Activated CD4-positive, alpha-beta T cell treated with anti-CD3 and anti-CD28 coated beads for 36 hours (primary cell): ENCODE data around the gene TIA1. TPM values are rescaled to one million over a fixed set of nuclear protein-coding genes. Genes with fewer than 3 reads are reported as not detected.
"Not testable (repeated sequence)": the region's sequence is repeated elsewhere in the genome, so short reads cannot be mapped to it uniquely, and the experiment has no call there.

ENCODE experiments used
- ATAC-seq: fragments of 200-7000 bp; cut with Tn5 transposase; one replicate; pipeline ENCODE4 v1.10.0; 2021; ENCODE audit warnings: mild to moderate bottlenecking, moderate library complexity
- CTCF ChIA-PET: fragments of 350-600 bp; sonication (Branson Sonifier 250); formaldehyde crosslinking; loops from one replicate; lab custom pipeline; 2021; ENCODE audit warnings: antibody characterized with exemption; lab: Charles Lee
- POLR2A ChIA-PET: fragments of 350-600 bp; sonication (Branson Sonifier 250); formaldehyde crosslinking; loops from one replicate; lab custom pipeline; 2021; ENCODE audit warnings: antibody characterized with exemption, inconsistent platforms; lab: Charles Lee
- DNase-seq: peaks from one replicate; pipeline ENCODE4 v3.0.0-alpha.2; 2020
- H3K27ac Mint-ChIP-seq: one replicate; pipeline ENCODE4 v1.8.0; 2021; ENCODE audit warnings: mixed read lengths
- H3K27me3 Mint-ChIP-seq: one replicate; pipeline ENCODE4 v1.8.0; 2021; ENCODE audit warnings: mixed read lengths
- H3K36me3 Mint-ChIP-seq: one replicate; pipeline ENCODE4 v1.8.0; 2021; ENCODE audit warnings: low read depth, mixed read lengths
- H3K4me1 Mint-ChIP-seq: one replicate; pipeline ENCODE4 v1.8.0; 2021; ENCODE audit warnings: mixed read lengths
- H3K4me3 Mint-ChIP-seq: one replicate; pipeline ENCODE4 v1.8.0; 2021; ENCODE audit warnings: mild to moderate bottlenecking, moderate library complexity, mixed read lengths
- H3K9me3 Mint-ChIP-seq: one replicate; pipeline ENCODE4 v1.8.0; 2021; ENCODE audit warnings: low read depth, mixed read lengths
- intact Hi-C, 2 experiments: fragments of 100-400 bp; cut with DNase I in 1 of 2; cut with micrococcal nuclease in 1 of 2; formaldehyde crosslinking; loops; one replicate each; pipeline versions ENCODE4 v1.14.2 to v1.15.1; 2022 to 2024; cut with DNase I, micrococcal nuclease
- total RNA-seq, 2 experiments: library from RNA; stranded (reverse); gene quantifications; one replicate each; pipeline ENCODE4 v1.2.3, GENCODE V29; 2021

Gene TIA1
- 10 to 100 TPM; 85.4 to 98.3 TPM for total RNA-seq

GRCh38 chr2:70248181-70248847 lies at the start of gene TIA1:
Gene TIA1 (minus strand): TSS chr2:70248628. CDS start chr2:70248430, 198 bp downstream.
- CTCF ChIA-PET = interaction anchor here (1.1 to 2.2 kb wide), 2 partner anchors 10 to 43 kb away, joined by 3 to 9 read pairs; partner anchors contain the start of gene PCYOX1
- Mint-ChIP-seq H3K4me1 (peaks cover 30% of the 10 kb centered on the region), H3K27ac (peak within 1 kb of the TSS; percentile 97), H3K4me3 (peak within 1 kb of the TSS; percentile 98), H3K27me3 (no peaks in the 10 kb centered on the region), H3K9me3 (no peaks in the 10 kb centered on the region), H3K36me3 (peaks cover 20% of the 10 kb centered on the region)
- DNase-seq = peak; percentile 99
- ATAC-seq = peak; percentile 98
- POLR2A ChIA-PET = interaction anchor here (0.6 to 1.5 kb wide), 4 partner anchors 10 to 59 kb away, joined by 3 read pairs; partner anchors contain the start of genes PCYOX1 and SNRPG
- intact Hi-C loops = loop anchor here (1.0 to 5.0 kb wide), 12 partner anchors 9 to 1996 kb away; partner anchors contain the start of genes PCBP1 (in 2 of the 2), SNRPG (in 2 of the 2), AAK1 (in 1 of the 2) and FAM136A (in 1 of the 2)

DNA sequence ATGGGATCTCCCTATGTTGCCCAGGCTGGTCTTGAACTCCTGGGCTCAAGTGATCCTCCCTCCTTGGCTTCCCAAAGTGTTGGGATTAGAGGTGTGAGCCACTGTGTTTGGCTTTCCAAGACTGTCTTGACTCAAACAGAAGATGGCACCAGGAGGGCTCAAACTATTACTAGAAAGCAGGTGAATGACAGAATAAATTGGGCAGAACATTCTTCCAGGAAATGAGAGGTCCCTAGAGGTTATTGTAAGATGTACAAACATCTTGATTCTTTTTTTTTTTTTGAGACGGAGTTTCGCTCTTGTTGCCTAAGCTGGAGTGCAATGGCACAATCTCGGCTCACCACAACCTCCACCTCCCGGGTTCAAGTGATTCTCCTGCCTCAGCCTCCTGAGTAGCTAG lies 49.4 kb upstream of the TIA1 start:
- ATAC-seq, H3K9me3 Mint-ChIP-seq, DNase-seq, POLR2A ChIA-PET, H3K4me3 Mint-ChIP-seq, H3K27me3 Mint-ChIP-seq: not testable (repeated sequence)
- CTCF ChIA-PET = interaction anchor here (0.7 kb wide), 1 partner anchor 614 kb away, joined by 3 read pairs; no protein-coding TSS in a partner anchor
- H3K36me3 Mint-ChIP-seq = peaks cover 43% of the 10 kb centered on the region
- H3K27ac Mint-ChIP-seq = peak overlapping the region; percentile 33
- H3K4me1 Mint-ChIP-seq = peaks cover 30% of the 10 kb centered on the region
- intact Hi-C loops = loop anchor here in 1 of 2 experiments (10.0 kb wide), 1 partner anchor 927 kb away; the partner anchor contains the start of gene PAIP2B

- H3K27me3 Mint-ChIP-seq = no peaks in the 10 kb centered on the region
- ChIA-PET CTCF (interaction anchor here (0.7 to 1.8 kb wide), 5 partner anchors 18 to 369 kb away, joined by 3 to 5 read pairs (median 4); partner anchors contain the start of genes FAM136A and MXD1), POLR2A (interaction anchor here (1.0 to 1.4 kb wide), 3 partner anchors 10 to 93 kb away, joined by 3 to 5 read pairs (median 4); partner anchors contain the start of genes C2orf42 and SNRPG)
- H3K36me3 Mint-ChIP-seq = peaks cover 69% of the 10 kb centered on the region
- no peak for ATAC-seq
- intact Hi-C loops = no loop called here
- peaks cover 46% of the 10 kb centered on the region for H3K4me1 Mint-ChIP-seq
- DNase-seq = no peak
- no peak overlapping the region for H3K4me3 Mint-ChIP-seq
- H3K9me3 Mint-ChIP-seq = no peaks in the 10 kb centered on the region
- peak overlapping the region; percentile 45 for H3K27ac Mint-ChIP-seq
Observed at GRCh38 chr2:70283500-70284191, 35.2 kb upstream of the TIA1 start.

DNA sequence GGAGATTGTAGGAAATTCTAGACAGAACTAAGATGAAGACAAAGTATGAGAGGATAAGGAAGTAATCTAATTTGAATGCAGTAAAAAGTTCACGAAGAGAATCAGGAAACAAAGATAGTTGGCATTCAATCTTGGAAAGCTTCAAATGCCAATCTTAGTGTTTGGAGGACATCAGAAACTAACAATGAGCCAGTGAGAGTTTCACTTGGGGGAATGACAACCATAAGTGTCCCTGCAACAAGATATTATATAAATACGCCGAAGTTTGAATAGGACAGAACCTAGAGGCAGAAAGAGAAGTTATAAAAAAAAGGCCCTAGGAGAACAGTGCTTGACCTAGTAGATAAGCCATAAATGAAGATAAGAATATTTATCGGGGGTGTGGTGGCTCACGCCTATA lies 34.0 kb upstream of the TIA1 start:
- Mint-ChIP-seq H3K4me1 (peaks cover 37% of the 10 kb centered on the region), H3K27me3 (no peaks in the 10 kb centered on the region), H3K4me3 (no peak overlapping the region), H3K9me3 (no peaks in the 10 kb centered on the region), H3K36me3 (peaks cover 62% of the 10 kb centered on the region), H3K27ac (peak overlapping the region; percentile 75)
- intact Hi-C loops = no loop called here
- DNase-seq (no peak), ATAC-seq (no peak)
- ChIA-PET CTCF (interaction anchor here (1.2 kb wide), 1 partner anchor 36 kb away, joined by 3 read pairs; no protein-coding TSS in a partner anchor), POLR2A (interaction anchor here (0.6 to 0.7 kb wide), 2 partner anchors 40 to 220 kb away, joined by 3 to 11 read pairs; no protein-coding TSS in a partner anchor)

- no peak overlapping the region for H3K27ac Mint-ChIP-seq
- POLR2A ChIA-PET = no interaction called here
Observed at GRCh38 chr2:70280242-70280798, 31.9 kb upstream of the TIA1 start.

DNA sequence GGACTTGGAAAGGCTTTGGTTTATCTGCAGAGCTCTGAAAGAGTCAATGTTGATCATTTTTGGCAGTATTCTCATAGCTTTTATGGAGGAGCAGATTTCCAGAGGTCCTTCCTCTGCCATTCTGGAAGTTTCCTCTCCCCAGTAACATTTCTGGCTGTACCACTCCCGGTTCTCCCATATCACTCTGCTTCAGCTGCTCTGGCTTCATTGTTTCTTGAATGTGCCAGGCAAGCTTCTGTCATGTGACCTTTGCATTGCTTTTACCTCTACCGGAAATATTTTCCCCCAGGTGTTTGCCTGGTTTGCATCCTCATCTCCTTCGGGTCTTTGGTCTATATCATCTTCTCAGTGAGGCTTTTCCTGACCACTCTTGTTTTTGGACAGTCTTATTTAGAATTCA lies 21.9 kb upstream of the TIA1 start:
- ATAC-seq (no peak), DNase-seq (no peak)
- Mint-ChIP-seq H3K27me3 (no peaks in the 10 kb centered on the region), H3K36me3 (peaks cover 30% of the 10 kb centered on the region), H3K27ac (no peak overlapping the region), H3K4me3 (no peak overlapping the region), H3K9me3 (no peaks in the 10 kb centered on the region), H3K4me1 (peaks cover 2% of the 10 kb centered on the region)
- ChIA-PET CTCF (interaction anchor here (1.4 kb wide), 1 partner anchor 12 kb away, joined by 4 read pairs; no protein-coding TSS in a partner anchor), POLR2A (no interaction called here)
- intact Hi-C loops = no loop called here

More at GRCh38 chr2:70280242-70280798, 31.9 kb upstream of the TIA1 start:
- H3K4me3 Mint-ChIP-seq = no peak overlapping the region
- no peak for ATAC-seq
- intact Hi-C loops = no loop called here
- H3K27me3 Mint-ChIP-seq = no peaks in the 10 kb centered on the region
- no peak for DNase-seq
- H3K4me1 Mint-ChIP-seq = peaks cover 21% of the 10 kb centered on the region
- no peaks in the 10 kb centered on the region for H3K9me3 Mint-ChIP-seq
- CTCF ChIA-PET = no interaction called here
- H3K36me3 Mint-ChIP-seq = peaks cover 45% of the 10 kb centered on the region

DNA sequence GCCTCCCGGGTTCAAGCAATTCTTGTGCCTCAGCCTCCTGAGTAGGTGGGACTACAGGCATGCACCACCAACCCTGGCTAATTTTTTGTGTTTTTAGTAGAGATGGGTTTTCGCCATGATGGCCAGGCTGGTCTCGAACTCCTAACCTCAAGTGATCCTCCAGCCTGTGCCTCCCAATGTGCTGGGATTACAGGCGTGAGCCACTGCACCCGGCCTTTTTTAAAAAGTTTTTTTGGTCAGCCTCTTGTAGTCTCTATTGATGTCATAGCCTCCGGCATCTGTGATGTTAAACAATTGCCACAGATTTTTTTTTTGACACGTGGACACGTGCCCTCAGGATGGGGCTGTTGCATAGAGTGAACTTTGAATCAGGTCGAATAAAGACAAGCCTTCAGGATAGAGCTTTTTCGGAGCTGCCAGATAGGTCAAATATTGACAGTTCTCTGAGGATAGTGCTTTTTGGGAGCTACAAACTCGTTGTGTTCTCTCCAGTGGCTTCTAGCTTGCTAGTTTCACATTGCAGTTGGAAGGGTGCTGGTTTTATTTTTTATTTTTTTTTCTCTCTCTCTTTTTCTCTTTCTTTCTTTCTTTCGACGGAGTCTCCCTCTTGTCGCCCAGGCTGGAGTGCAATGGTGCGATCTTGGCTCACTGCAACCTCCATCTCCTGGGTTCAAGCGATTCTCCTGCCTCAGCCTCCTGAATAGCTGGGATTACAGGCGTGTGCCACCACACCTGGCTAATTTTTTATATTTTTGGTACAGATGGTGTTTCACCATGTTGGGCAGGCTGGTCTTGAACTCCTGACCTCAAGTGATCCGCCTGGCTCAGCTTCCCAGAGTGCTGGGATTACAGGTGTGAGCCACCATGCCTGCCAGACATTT lies 21.2 kb upstream of the TIA1 start:
- CTCF ChIA-PET = interaction anchor here (1.4 kb wide), 1 partner anchor 11 kb away, joined by 4 read pairs; no protein-coding TSS in a partner anchor

DNA sequence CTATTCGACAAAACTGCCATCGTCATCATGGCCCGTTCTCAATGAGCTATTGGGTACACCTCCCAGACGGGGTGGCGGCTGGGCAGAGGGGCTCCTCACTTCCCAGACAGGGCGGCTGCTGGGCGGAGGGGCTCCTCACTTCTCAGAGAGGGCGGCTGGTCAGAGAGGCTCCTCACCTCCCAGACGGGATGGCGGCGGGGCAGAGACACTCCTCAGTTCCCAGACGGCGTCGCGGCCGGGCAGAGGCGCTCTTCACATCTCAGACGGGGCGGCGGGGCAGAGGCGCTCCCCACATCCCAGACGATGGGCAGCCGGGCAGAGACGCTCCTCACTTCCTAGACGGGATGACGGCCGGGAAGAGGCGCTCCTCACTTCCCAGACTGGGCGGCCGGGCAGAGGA lies 18.5 kb upstream of the TIA1 start:
- CTCF ChIA-PET, H3K4me3 Mint-ChIP-seq, H3K9me3 Mint-ChIP-seq, intact Hi-C loops, DNase-seq, ATAC-seq, POLR2A ChIA-PET, H3K27ac Mint-ChIP-seq, H3K4me1 Mint-ChIP-seq, H3K27me3 Mint-ChIP-seq: not testable (repeated sequence)
- peaks cover 24% of the 10 kb centered on the region for H3K36me3 Mint-ChIP-seq

More for the DNA sequence above, 21.2 kb upstream of the TIA1 start:
- POLR2A ChIA-PET, intact Hi-C loops, DNase-seq, H3K4me3 Mint-ChIP-seq, H3K27ac Mint-ChIP-seq, H3K4me1 Mint-ChIP-seq, H3K27me3 Mint-ChIP-seq, H3K9me3 Mint-ChIP-seq, ATAC-seq: not testable (repeated sequence)
- peaks cover 27% of the 10 kb centered on the region for H3K36me3 Mint-ChIP-seq

- Mint-ChIP-seq H3K4me1 (peaks cover 34% of the 10 kb centered on the region), H3K27me3 (no peaks in the 10 kb centered on the region), H3K4me3 (no peak overlapping the region), H3K36me3 (peaks cover 26% of the 10 kb centered on the region), H3K27ac (no peak overlapping the region), H3K9me3 (no peaks in the 10 kb centered on the region)
- DNase-seq = no peak
- CTCF ChIA-PET = interaction anchor here (1.3 kb wide), 1 partner anchor 16 kb away, joined by 3 read pairs; no protein-coding TSS in a partner anchor
- POLR2A ChIA-PET = no interaction called here
- ATAC-seq = no peak
- intact Hi-C loops = no loop called here
Observed at GRCh38 chr2:70261501-70261900, 13.1 kb upstream of the TIA1 start.

DNA sequence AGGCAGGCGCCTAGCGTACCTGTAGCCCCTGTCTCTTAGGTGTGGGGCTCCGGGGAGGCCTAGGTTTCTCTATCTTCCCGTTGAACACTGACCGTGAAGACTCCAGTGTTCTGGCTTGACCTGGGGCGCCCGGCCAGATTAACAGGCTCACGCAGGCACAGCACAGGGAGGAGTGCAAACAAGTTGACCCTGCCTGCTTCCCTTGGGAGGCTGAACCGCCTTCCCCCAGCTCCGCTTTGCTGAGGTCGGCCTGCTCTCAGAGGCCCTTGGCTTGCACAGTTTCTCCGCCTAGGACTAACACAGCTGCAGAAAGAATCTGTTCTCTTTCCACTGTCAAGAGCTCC lies 10.1 kb upstream of the TIA1 start:
- Mint-ChIP-seq H3K9me3 (no peaks in the 10 kb centered on the region), H3K4me3 (peak overlapping the region; percentile 80), H3K27me3 (no peaks in the 10 kb centered on the region), H3K36me3 (peaks cover 12% of the 10 kb centered on the region), H3K4me1 (peaks cover 31% of the 10 kb centered on the region), H3K27ac (no peak overlapping the region)
- ChIA-PET CTCF (interaction anchor here (1.1 to 3.1 kb wide), 9 partner anchors 9 to 347 kb away, joined by 3 to 11 read pairs (median 4); partner anchors contain the start of genes FAM136A, SNRPG and TIA1), POLR2A (interaction anchor here (1.0 to 2.8 kb wide), 5 partner anchors 10 to 344 kb away, joined by 3 to 36 read pairs (median 12); partner anchors contain the start of genes C2orf42, MXD1, SNRPG and TIA1)
- no peak for ATAC-seq
- intact Hi-C loops = loop anchor here (1.0 to 10.0 kb wide), 5 partner anchors 35 to 874 kb away; partner anchors contain the start of genes SNRPG (in 2 of the 2), C2orf42 (in 1 of the 2), GFPT1 (in 1 of the 2) and MXD1 (in 1 of the 2)
- no peak for DNase-seq
